ENCODE results near the gene COL2A1.

COL2A1 gene

DNA sequence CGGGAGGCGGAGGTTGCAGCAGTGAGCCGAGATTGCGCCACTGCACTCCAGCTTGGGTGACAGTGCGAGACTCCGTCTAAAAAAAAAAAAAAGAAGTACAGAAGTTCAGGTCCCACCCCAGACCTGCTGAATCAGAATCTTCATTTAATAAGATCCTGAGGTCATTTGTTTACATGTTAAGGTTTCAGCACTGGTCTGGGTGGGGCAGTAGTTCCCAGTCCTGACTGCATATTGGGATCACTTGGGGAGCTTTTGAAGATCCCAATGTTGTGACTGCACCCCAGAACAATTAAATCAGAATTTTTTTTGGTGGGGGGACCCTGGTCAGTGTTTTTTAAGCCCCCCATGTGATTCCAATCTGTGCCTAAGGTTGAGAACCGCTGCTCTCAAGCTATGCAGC lies 11.7 kb upstream of the COL2A1 start:
- Histone ChIP-seq H2AFZ (ENCODE audit: low read depth, low read length) (no peak overlapping the region), H2BK15ac (ENCODE audit: low read depth, poor library complexity, severe bottlenecking) (no peak overlapping the region), H2BK5ac (ENCODE audit: low read depth, low read length, poor library complexity, severe bottlenecking) (no peak overlapping the region), H3K4me2 (ENCODE audit: low read length, poor library complexity, severe bottlenecking) (no peak overlapping the region), H3K4me3 (ENCODE audit: insufficient read depth in 1 of 2, low read depth in 1 of 2, low read length in 2 of 2) (no peak overlapping the region), H3K18ac (ENCODE audit: low read depth in 1 of 2, low read length in 2 of 2) (no peak overlapping the region), H3K27me3 (ENCODE audit: control insufficient read depth in 1 of 2, insufficient read depth in 1 of 2, low read length in 2 of 2) (peaks cover 54 to 90% of the 10 kb centered on the region in 2 experiments), H3K4me1 (ENCODE audit: control insufficient read depth, insufficient read depth, low read depth, low read length) (peaks cover 10% of the 10 kb centered on the region), H2BK120ac (ENCODE audit: low read depth, low read length) (no peak overlapping the region), H2AK5ac (ENCODE audit: low read length, severe bottlenecking) (no peak overlapping the region), H2BK12ac (ENCODE audit: low read length in 2 of 2) (no peak overlapping the region), H3K9me3 (ENCODE audit: control insufficient read depth, low read length) (no peaks in the 10 kb centered on the region), H3K14ac (ENCODE audit: low read length in 2 of 2) (no peak overlapping the region), H3K36me3 (ENCODE audit: control insufficient read depth in 1 of 2, insufficient read depth in 2 of 2, low read depth in 1 of 2, low read length in 2 of 2) (no peaks in the 10 kb centered on the region), H4K8ac (ENCODE audit: low read length) (no peak overlapping the region), H3K9ac (ENCODE audit: low read length) (no peak overlapping the region), H3K27ac (ENCODE audit: low read length, poor library complexity, severe bottlenecking) (no peak overlapping the region), H3K4ac (ENCODE audit: low read depth in 1 of 2, low read length in 2 of 2) (no peak overlapping the region), H3K79me1 (replicated peaks; ENCODE audit: low read length, poor library complexity, severe bottlenecking) (no peaks in the 10 kb centered on the region), H4K91ac (ENCODE audit: low read length) (no peak overlapping the region), H3K23ac (ENCODE audit: low read length in 2 of 2) (no peak overlapping the region)
- DNase-seq = no peak
- 92% methylated on average over 5 of the region's 7 CpGs for WGBS

- Histone ChIP-seq H3K27me3 (ENCODE audit: control insufficient read depth in 1 of 2, insufficient read depth in 1 of 2, low read length in 2 of 2) (peaks cover 62 to 94% of the 10 kb centered on the region in 2 experiments), H4K91ac (ENCODE audit: low read length) (no peak overlapping the region), H3K18ac (ENCODE audit: low read depth in 1 of 2, low read length in 2 of 2) (no peak overlapping the region), H3K23ac (ENCODE audit: low read length in 2 of 2) (no peak overlapping the region), H4K8ac (ENCODE audit: low read length) (no peak overlapping the region), H3K4ac (ENCODE audit: low read depth in 1 of 2, low read length in 2 of 2) (no peak overlapping the region), H3K79me1 (replicated peaks; ENCODE audit: low read length, poor library complexity, severe bottlenecking) (no peaks in the 10 kb centered on the region), H2AFZ (ENCODE audit: low read depth, low read length) (no peak overlapping the region), H3K9ac (ENCODE audit: low read length) (no peak overlapping the region), H3K9me3 (ENCODE audit: control insufficient read depth, low read length) (no peaks in the 10 kb centered on the region), H2BK120ac (ENCODE audit: low read depth, low read length) (no peak overlapping the region), H3K4me1 (ENCODE audit: control insufficient read depth, insufficient read depth, low read depth, low read length) (peaks cover 10% of the 10 kb centered on the region), H3K27ac (ENCODE audit: low read length, poor library complexity, severe bottlenecking) (no peak overlapping the region), H3K14ac (ENCODE audit: low read length in 2 of 2) (no peak overlapping the region), H2BK15ac (ENCODE audit: low read depth, poor library complexity, severe bottlenecking) (no peak overlapping the region), H3K4me2 (ENCODE audit: low read length, poor library complexity, severe bottlenecking) (no peak overlapping the region), H2AK5ac (ENCODE audit: low read length, severe bottlenecking) (no peak overlapping the region), H3K36me3 (ENCODE audit: control insufficient read depth in 1 of 2, insufficient read depth in 2 of 2, low read depth in 1 of 2, low read length in 2 of 2) (no peaks in the 10 kb centered on the region), H2BK5ac (ENCODE audit: low read depth, low read length, poor library complexity, severe bottlenecking) (no peak overlapping the region), H3K4me3 (ENCODE audit: insufficient read depth in 1 of 2, low read depth in 1 of 2, low read length in 2 of 2) (no peak overlapping the region), H2BK12ac (ENCODE audit: low read length in 2 of 2) (no peak overlapping the region)
- no peak for DNase-seq
- no CpG with 5 or more reads among the region's 1 CpG for WGBS
Observed at GRCh38 chr12:48015129-48015528, 10.9 kb upstream of the COL2A1 start.

- no peaks in the 10 kb centered on the region for H3K79me1 ChIP-seq (replicated peaks; ENCODE audit: low read length, poor library complexity, severe bottlenecking)
- no peak overlapping the region for H4K91ac ChIP-seq (ENCODE audit: low read length)
- no peaks in the 10 kb centered on the region for H3K36me3 ChIP-seq (ENCODE audit: control insufficient read depth in 1 of 2, insufficient read depth in 2 of 2, low read depth in 1 of 2, low read length in 2 of 2)
- no peak overlapping the region for H2AFZ ChIP-seq (ENCODE audit: low read depth, low read length)
- H2AK5ac ChIP-seq (ENCODE audit: low read length, severe bottlenecking) = no peak overlapping the region
- H3K4me3 ChIP-seq (ENCODE audit: insufficient read depth in 1 of 2, low read depth in 1 of 2, low read length in 2 of 2) = no peak overlapping the region
- H3K14ac ChIP-seq (ENCODE audit: low read length in 2 of 2) = no peak overlapping the region
- no peak overlapping the region for H2BK12ac ChIP-seq (ENCODE audit: low read length in 2 of 2)
- no CpG with 5 or more reads among the region's 2 CpGs for WGBS
- peaks cover 10% of the 10 kb centered on the region for H3K4me1 ChIP-seq (ENCODE audit: control insufficient read depth, insufficient read depth, low read depth, low read length)
- DNase-seq = no peak
- H3K23ac ChIP-seq (ENCODE audit: low read length in 2 of 2) = no peak overlapping the region
- H3K27ac ChIP-seq (ENCODE audit: low read length, poor library complexity, severe bottlenecking) = no peak overlapping the region
- no peak overlapping the region for H2BK120ac ChIP-seq (ENCODE audit: low read depth, low read length)
- H3K4ac ChIP-seq (ENCODE audit: low read depth in 1 of 2, low read length in 2 of 2) = no peak overlapping the region
- H3K18ac ChIP-seq (ENCODE audit: low read depth in 1 of 2, low read length in 2 of 2) = no peak overlapping the region
- no peak overlapping the region for H3K4me2 ChIP-seq (ENCODE audit: low read length, poor library complexity, severe bottlenecking)
- H3K9me3 ChIP-seq (ENCODE audit: control insufficient read depth, low read length) = no peaks in the 10 kb centered on the region
- peaks cover 69 to 95% of the 10 kb centered on the region in 2 experiments for H3K27me3 ChIP-seq (ENCODE audit: control insufficient read depth in 1 of 2, insufficient read depth in 1 of 2, low read length in 2 of 2)
- no peak overlapping the region for H2BK15ac ChIP-seq (ENCODE audit: low read depth, poor library complexity, severe bottlenecking)
- H4K8ac ChIP-seq (ENCODE audit: low read length) = no peak overlapping the region
- no peak overlapping the region for H2BK5ac ChIP-seq (ENCODE audit: low read depth, low read length, poor library complexity, severe bottlenecking)
- H3K9ac ChIP-seq (ENCODE audit: low read length) = no peak overlapping the region
Observed at GRCh38 chr12:48013287-48013686, 9.0 kb upstream of the COL2A1 start.

GRCh38 chr12:48012070-48012469 lies 7.8 kb upstream of the COL2A1 start:
- H4K8ac ChIP-seq (ENCODE audit: low read length) = no peak overlapping the region
- no peak overlapping the region for H2BK120ac ChIP-seq (ENCODE audit: low read depth, low read length)
- H4K91ac ChIP-seq (ENCODE audit: low read length) = no peak overlapping the region
- H3K79me1 ChIP-seq (replicated peaks; ENCODE audit: low read length, poor library complexity, severe bottlenecking) = no peaks in the 10 kb centered on the region
- no peak overlapping the region for H3K4me2 ChIP-seq (ENCODE audit: low read length, poor library complexity, severe bottlenecking)
- no peak overlapping the region for H2BK15ac ChIP-seq (ENCODE audit: low read depth, poor library complexity, severe bottlenecking)
- DNase-seq = no peak
- H3K27me3 ChIP-seq (ENCODE audit: control insufficient read depth in 1 of 2, insufficient read depth in 1 of 2, low read length in 2 of 2) = peaks cover 76 to 95% of the 10 kb centered on the region in 2 experiments
- no peak overlapping the region for H3K4ac ChIP-seq (ENCODE audit: low read depth in 1 of 2, low read length in 2 of 2)
- no peak overlapping the region for H3K27ac ChIP-seq (ENCODE audit: low read length, poor library complexity, severe bottlenecking)
- 68% methylated on average over 6 of the region's 8 CpGs for WGBS
- H3K9ac ChIP-seq (ENCODE audit: low read length) = no peak overlapping the region
- no peak overlapping the region for H2AK5ac ChIP-seq (ENCODE audit: low read length, severe bottlenecking)
- H3K9me3 ChIP-seq (ENCODE audit: control insufficient read depth, low read length) = no peaks in the 10 kb centered on the region
- H3K4me3 ChIP-seq (ENCODE audit: insufficient read depth in 1 of 2, low read depth in 1 of 2, low read length in 2 of 2) = no peak overlapping the region
- H3K23ac ChIP-seq (ENCODE audit: low read length in 2 of 2) = no peak overlapping the region
- H2BK5ac ChIP-seq (ENCODE audit: low read depth, low read length, poor library complexity, severe bottlenecking) = no peak overlapping the region
- H3K14ac ChIP-seq (ENCODE audit: low read length in 2 of 2) = no peak overlapping the region
- no peak overlapping the region for H3K18ac ChIP-seq (ENCODE audit: low read depth in 1 of 2, low read length in 2 of 2)
- no peak overlapping the region for H2BK12ac ChIP-seq (ENCODE audit: low read length in 2 of 2)
- no peaks in the 10 kb centered on the region for H3K36me3 ChIP-seq (ENCODE audit: control insufficient read depth in 1 of 2, insufficient read depth in 2 of 2, low read depth in 1 of 2, low read length in 2 of 2)
- peaks cover 6% of the 10 kb centered on the region for H3K4me1 ChIP-seq (ENCODE audit: control insufficient read depth, insufficient read depth, low read depth, low read length)
- no peak overlapping the region for H2AFZ ChIP-seq (ENCODE audit: low read depth, low read length)
